ENCODE data around the gene FXYD2.

DNA sequence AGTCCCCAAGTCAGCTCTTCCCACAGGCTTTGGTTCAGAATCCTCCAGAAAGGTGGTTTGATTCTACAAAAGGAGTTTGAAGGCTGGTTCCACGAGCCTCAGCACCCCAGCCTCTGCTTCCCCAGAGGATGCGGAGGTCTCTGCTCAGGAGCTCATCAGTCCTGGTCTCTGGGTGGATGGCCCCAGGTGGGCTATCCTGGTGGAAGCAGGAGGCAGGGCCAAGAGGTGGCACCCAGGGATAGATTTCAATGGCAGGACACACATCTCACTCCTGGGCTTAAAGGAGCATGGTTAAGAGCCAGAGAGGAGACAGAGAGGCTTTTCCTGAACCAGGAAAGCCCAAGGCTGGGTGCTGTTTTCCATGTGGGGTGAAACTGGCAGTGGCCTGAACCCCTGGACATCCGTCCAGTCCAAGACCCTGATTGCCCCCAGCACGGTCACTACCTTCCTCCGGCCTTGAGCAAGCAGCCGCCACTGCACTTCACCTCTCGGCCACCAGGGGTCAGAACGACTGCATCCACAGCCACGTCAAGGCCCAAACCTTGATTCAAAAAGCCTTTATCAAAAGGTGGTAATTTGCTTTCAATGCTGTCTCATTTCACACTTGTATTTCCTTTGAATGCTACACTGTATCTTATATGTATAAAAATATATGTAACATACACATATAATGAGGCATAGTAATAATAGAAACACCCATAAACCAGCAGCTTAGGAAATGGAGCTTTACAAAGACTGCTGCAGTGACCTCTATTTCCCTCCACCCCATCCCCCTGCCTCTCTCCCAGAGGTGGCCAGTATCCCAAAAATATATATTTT lies 19.3 kb upstream of the FXYD2 start:
- TF ChIP-seq, protein P1, sequence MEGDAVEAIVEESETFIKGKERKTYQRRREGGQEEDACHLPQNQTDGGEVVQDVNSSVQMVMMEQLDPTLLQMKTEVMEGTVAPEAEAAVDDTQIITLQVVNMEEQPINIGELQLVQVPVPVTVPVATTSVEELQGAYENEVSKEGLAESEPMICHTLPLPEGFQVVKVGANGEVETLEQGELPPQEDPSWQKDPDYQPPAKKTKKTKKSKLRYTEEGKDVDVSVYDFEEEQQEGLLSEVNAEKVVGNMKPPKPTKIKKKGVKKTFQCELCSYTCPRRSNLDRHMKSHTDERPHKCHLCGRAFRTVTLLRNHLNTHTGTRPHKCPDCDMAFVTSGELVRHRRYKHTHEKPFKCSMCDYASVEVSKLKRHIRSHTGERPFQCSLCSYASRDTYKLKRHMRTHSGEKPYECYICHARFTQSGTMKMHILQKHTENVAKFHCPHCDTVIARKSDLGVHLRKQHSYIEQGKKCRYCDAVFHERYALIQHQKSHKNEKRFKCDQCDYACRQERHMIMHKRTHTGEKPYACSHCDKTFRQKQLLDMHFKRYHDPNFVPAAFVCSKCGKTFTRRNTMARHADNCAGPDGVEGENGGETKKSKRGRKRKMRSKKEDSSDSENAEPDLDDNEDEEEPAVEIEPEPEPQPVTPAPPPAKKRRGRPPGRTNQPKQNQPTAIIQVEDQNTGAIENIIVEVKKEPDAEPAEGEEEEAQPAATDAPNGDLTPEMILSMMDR (IDR thresholded peaks at IDR 0.05): peak; percentile 97 to 99 (median 99)
- no peak for TF ChIP-seq POLR2A (IDR thresholded peaks at IDR 0.05)

Data from right lobe of liver (tissue), 4 donors.